Karpas-422 (cell line): ENCODE measurements around the gene SEZ6L. TPM values are rescaled to one million over a fixed set of nuclear protein-coding genes. Genes with fewer than 3 reads are reported as not detected.

Source experiments
- DNase-seq: peaks from one replicate; pipeline ENCODE4 v3.0.0-alpha.2; 2015
- H2AFZ ChIP-seq: fragments of 200-600 bp; sonication (generic); 2 replicates; pipeline ENCODE4 v1.6.1; 2014; ENCODE audit warnings: antibody characterized with exemption, low read length, mixed read lengths
- H3K27ac ChIP-seq: fragments of 200-600 bp; sonication (generic); 2 replicates; pipeline ENCODE4 v1.5.1; 2014; ENCODE audit warnings: mild to moderate bottlenecking, low read length, moderate library complexity
- H3K27me3 ChIP-seq: fragments of 200-600 bp; sonication (generic); 2 replicates; pipeline ENCODE4 v1.6.1; 2014; ENCODE audit warnings: low read length, mixed read lengths
- H3K36me3 ChIP-seq: fragments of 200-600 bp; sonication (generic); 2 replicates; pipeline ENCODE4 v1.6.1; 2014; ENCODE audit warnings: low read length, mixed read lengths; ENCODE audit not compliant: insufficient read depth
- H3K4me1 ChIP-seq: fragments of 200-600 bp; sonication (generic); 2 replicates; pipeline ENCODE4 v1.6.1; 2014; ENCODE audit warnings: mild to moderate bottlenecking, low read length, mixed read lengths
- H3K4me2 ChIP-seq: fragments of 200-600 bp; sonication (generic); 2 replicates; pipeline ENCODE4 v1.6.1; 2014; ENCODE audit warnings: low read length, low read depth, mild to moderate bottlenecking; ENCODE audit not compliant: poor library complexity, severe bottlenecking
- H3K4me3 ChIP-seq: fragments of 200-600 bp; sonication (generic); 2 replicates; pipeline ENCODE4 v1.5.1; 2014; ENCODE audit warnings: mild to moderate bottlenecking, antibody characterized with exemption, low read length, mixed read lengths
- H3K79me2 ChIP-seq: fragments of 200-600 bp; sonication (generic); 2 replicates; pipeline ENCODE4 v1.6.1; 2014; ENCODE audit warnings: mild to moderate bottlenecking, low read length, mixed read lengths
- H3K9ac ChIP-seq: fragments of 200-600 bp; sonication (generic); 2 replicates; pipeline ENCODE4 v1.6.0; 2014; ENCODE audit warnings: low read length
- H3K9me2 ChIP-seq: fragments of 200-600 bp; sonication (generic), shearing (Covaris generic); replicated peaks from 2 replicates; pipeline ENCODE4 v1.6.0; 2014; ENCODE audit warnings: mild to moderate bottlenecking, low read length, moderate library complexity; ENCODE audit not compliant: insufficient read depth
- H3K9me3 ChIP-seq: fragments of 300-700, 200-600 bp; sonication (generic); 2 replicates; pipeline ENCODE4 v1.6.1; 2014; ENCODE audit warnings: low read length, mixed read lengths
- H4K20me1 ChIP-seq: fragments of 200-600 bp; sonication (generic); 2 replicates; pipeline ENCODE4 v1.6.1; 2014; ENCODE audit warnings: mild to moderate bottlenecking, antibody characterized with exemption, low read length, low read depth; ENCODE audit not compliant: insufficient read depth
- total RNA-seq: library from RNA; depleted of rRNA; stranded (reverse); fragments of >200 nt; shearing (Covaris generic); gene quantifications from 2 replicates; pipeline ENCODE4 v1.2.3, GENCODE V29; 2014; ENCODE audit warnings: low replicate concordance

SEZ6L gene
- total RNA-seq, 1 experiment from 2014 or later, result 0.41 TPM

DNA sequence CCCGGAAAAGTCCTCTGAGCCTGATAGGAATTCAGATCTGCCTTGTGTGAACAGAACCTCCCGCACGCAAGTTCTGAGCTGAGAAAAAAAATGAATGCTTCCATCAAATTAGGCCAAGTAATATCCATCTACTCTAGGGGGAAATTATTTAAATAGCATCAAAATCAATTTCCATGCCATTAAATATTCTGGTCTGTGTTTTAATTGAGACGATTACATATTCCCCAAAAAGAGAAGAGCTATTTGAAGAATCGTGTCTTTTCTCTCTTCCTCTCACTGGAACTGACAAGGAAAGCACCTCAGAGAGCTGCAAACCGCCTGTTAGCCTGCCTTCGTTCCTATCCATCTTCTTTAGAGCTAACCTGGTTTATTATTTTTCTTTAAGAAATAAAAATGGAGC lies 96.0 kb downstream of the SEZ6L start:
- Histone ChIP-seq H3K4me2 (no peak overlapping the region), H3K79me2 (no peaks in the 10 kb centered on the region), H3K27me3 (no peaks in the 10 kb centered on the region), H3K36me3 (no peaks in the 10 kb centered on the region), H3K27ac (no peak overlapping the region), H4K20me1 (no peaks in the 10 kb centered on the region), H3K4me3 (no peak overlapping the region), H3K4me1 (no peaks in the 10 kb centered on the region), H3K9ac (no peak overlapping the region), H3K9me3 (no peaks in the 10 kb centered on the region), H3K9me2 (no peaks in the 10 kb centered on the region), H2AFZ (no peak overlapping the region)
- DNase-seq, result no peak

DNA sequence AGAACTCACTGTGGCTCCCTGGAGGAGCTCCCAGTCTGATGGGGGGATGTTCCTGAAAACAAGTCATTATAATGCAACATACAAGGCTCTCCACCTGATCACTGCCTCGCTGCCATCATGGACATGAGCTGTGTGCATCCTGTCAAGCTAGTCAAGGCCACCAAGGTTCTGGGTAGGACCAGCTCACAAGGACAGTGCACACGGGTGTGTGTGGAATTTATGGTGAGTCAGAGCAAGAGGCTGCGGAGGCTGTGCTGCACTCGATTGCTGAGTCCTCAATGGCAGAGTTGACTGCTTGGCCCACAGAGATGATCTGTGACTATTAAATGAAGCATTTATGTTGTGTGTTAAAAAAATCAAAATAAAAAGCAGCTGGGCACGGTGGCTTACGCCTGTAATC lies 96.6 kb downstream of the SEZ6L start:
- no peaks in the 10 kb centered on the region for H3K27me3 ChIP-seq
- no peaks in the 10 kb centered on the region for H4K20me1 ChIP-seq
- no peaks in the 10 kb centered on the region for H3K79me2 ChIP-seq
- H3K4me3 ChIP-seq, result no peak overlapping the region
- H3K9me2 ChIP-seq, result no peaks in the 10 kb centered on the region
- no peak overlapping the region for H3K4me2 ChIP-seq
- no peaks in the 10 kb centered on the region for H3K4me1 ChIP-seq
- no peaks in the 10 kb centered on the region for H3K9me3 ChIP-seq
- DNase-seq, result no peak
- no peak overlapping the region for H3K27ac ChIP-seq
- H3K9ac ChIP-seq, result no peak overlapping the region
- no peaks in the 10 kb centered on the region for H3K36me3 ChIP-seq
- H2AFZ ChIP-seq, result no peak overlapping the region

DNA sequence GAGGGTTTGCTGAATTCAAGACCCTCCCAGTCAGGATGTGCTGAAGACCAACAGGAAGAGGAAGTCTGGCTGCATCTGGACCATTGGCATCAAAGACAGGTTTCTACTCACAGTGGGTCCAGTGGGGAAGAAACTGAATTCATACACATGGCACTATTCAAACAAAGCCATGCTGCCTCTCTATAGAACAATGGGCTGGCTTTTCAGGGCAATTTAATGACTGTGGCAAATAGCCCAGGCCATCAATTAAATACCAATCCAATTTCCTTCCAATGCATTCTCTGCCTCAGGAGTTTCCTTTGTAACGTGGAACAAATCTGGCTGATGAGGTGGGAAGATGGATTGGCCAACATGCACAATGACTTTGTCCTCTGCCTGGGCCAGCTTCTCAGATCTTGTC lies 98.6 kb downstream of the SEZ6L start:
- H2AFZ ChIP-seq, result no peak overlapping the region
- no peak for DNase-seq
- no peaks in the 10 kb centered on the region for H3K4me1 ChIP-seq
- no peaks in the 10 kb centered on the region for H3K36me3 ChIP-seq
- no peak overlapping the region for H3K4me2 ChIP-seq
- no peak overlapping the region for H3K4me3 ChIP-seq
- H3K79me2 ChIP-seq, result no peaks in the 10 kb centered on the region
- no peak overlapping the region for H3K9ac ChIP-seq
- no peaks in the 10 kb centered on the region for H3K27me3 ChIP-seq
- H4K20me1 ChIP-seq, result no peaks in the 10 kb centered on the region
- no peak overlapping the region for H3K27ac ChIP-seq
- H3K9me2 ChIP-seq, result no peaks in the 10 kb centered on the region
- no peaks in the 10 kb centered on the region for H3K9me3 ChIP-seq

DNA sequence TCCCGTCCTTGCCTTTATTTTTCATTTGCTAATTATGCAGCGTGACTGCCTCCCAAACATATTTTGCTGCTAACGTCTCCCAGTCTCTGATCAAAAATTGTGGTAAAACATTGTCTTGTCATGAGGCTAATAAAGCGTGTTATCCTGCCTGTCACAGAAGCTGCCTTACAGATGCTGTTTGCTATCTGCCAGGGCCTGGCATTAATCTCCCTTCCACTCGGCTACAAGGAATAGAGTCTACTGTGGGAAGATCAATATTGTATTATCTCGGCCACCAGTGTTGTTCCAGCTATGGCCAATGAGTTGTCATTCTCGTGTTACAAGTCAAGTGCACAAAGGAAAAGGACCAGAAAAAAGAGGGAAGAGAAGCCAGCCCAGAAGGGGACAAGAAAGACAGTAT lies 100.3 kb downstream of the SEZ6L start:
- Histone ChIP-seq H3K9ac (no peak overlapping the region), H3K4me2 (no peak overlapping the region), H3K36me3 (no peaks in the 10 kb centered on the region), H3K79me2 (no peaks in the 10 kb centered on the region), H3K9me2 (no peaks in the 10 kb centered on the region), H3K9me3 (no peaks in the 10 kb centered on the region), H3K27me3 (no peaks in the 10 kb centered on the region), H3K4me3 (no peak overlapping the region), H3K27ac (no peak overlapping the region), H4K20me1 (no peaks in the 10 kb centered on the region), H3K4me1 (no peaks in the 10 kb centered on the region), H2AFZ (no peak overlapping the region)
- no peak for DNase-seq

DNA sequence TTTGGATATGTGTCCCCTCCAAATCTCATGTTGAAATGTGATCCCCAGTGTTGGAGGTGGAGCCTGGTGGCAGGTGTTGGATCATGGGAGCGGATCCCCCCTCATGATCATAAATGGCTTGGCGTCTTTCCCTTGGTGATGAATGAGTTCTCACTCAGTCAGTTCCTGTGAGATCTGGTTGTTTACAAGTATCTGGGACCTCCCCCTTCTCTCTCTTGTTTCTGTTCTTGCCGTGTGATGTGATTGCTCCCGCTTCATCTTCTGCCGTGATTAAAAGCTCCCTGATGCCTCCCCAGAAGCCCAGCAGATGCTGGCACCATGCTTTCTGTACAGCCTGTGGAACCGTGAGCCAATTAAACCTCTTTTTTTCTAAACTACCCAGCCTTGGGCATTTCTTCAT lies 102.2 kb downstream of the SEZ6L start:
- no peaks in the 10 kb centered on the region for H3K4me1 ChIP-seq
- no peak overlapping the region for H3K4me2 ChIP-seq
- no peak overlapping the region for H3K4me3 ChIP-seq
- no peak for DNase-seq
- no peaks in the 10 kb centered on the region for H3K9me3 ChIP-seq
- H3K9me2 ChIP-seq, result no peaks in the 10 kb centered on the region
- no peaks in the 10 kb centered on the region for H3K79me2 ChIP-seq
- H4K20me1 ChIP-seq, result no peaks in the 10 kb centered on the region
- no peak overlapping the region for H2AFZ ChIP-seq
- H3K27me3 ChIP-seq, result no peaks in the 10 kb centered on the region
- no peak overlapping the region for H3K27ac ChIP-seq
- H3K36me3 ChIP-seq, result no peaks in the 10 kb centered on the region
- H3K9ac ChIP-seq, result no peak overlapping the region

DNA sequence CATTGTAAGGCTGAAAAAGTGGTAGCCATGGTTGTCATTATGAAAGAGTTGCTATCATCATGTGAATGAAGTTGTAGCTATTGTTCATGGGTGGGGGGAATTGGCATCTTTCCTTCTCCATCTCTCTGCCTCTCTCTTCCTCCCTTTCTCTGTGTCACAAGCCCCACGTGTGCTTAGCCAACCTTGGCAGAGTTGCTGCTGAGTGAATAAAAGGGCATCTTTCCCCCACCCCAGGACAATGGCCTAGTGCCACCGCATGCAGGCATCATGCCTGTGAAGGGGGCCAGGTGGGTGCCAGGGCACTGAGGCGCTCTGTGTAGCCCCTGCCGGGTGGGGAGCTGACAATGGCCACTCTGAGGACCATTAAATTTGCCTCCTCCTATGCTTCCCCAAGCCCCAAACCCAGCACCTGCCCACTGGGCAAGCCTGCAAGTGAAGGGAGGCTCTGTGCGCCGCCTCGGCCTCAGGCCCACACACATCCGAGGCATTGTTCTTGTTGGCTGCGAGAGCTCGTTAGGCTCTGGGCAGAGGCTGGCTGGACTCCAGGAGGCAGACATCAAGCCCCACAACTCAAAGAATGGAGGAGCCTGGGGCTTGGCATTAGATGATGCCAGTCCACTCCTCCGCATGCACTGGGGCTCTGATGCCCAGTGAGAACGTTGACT lies 103.9 kb downstream of the SEZ6L start:
- H3K27ac ChIP-seq, result no peak overlapping the region
- H3K4me1 ChIP-seq, result no peaks in the 10 kb centered on the region
- H2AFZ ChIP-seq, result no peak overlapping the region
- H3K9ac ChIP-seq, result no peak overlapping the region
- no peak for DNase-seq
- no peaks in the 10 kb centered on the region for H3K9me2 ChIP-seq
- no peak overlapping the region for H3K4me2 ChIP-seq
- H3K4me3 ChIP-seq, result no peak overlapping the region
- no peaks in the 10 kb centered on the region for H3K27me3 ChIP-seq
- H3K9me3 ChIP-seq, result no peaks in the 10 kb centered on the region
- no peaks in the 10 kb centered on the region for H4K20me1 ChIP-seq
- H3K79me2 ChIP-seq, result no peaks in the 10 kb centered on the region
- no peaks in the 10 kb centered on the region for H3K36me3 ChIP-seq

DNA sequence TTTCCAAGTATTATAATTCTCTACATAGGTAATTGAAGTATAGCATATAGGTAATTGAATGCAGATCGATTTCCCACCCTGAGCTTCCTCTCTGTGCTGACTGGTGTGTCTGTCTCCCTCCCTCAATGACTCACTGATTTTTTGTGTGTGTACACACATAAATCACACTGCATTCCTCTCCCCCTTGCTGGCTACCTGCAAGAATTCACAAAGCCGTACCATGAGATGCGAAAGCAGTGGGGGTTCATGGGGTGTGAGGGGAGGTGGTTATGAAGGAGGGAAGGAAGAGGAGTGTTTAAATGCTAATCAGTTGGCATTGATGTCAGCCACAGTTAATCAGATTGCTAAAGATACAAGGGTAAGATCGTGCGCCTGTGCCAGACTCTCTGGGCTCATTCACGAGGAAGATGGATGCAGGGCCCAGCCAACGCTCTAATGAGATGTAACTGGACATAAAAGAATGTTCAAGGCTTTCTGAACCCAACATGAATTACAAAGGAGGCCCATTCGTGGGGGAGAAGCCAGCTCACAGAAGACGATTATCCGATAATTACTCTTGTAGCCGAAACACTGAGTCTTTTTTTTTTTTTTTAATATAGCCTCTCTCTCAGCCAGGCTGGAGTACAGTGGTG lies 107.4 kb downstream of the SEZ6L start:
- Histone ChIP-seq H3K9me2 (no peaks in the 10 kb centered on the region), H2AFZ (no peak overlapping the region), H3K27ac (no peak overlapping the region), H3K4me2 (no peak overlapping the region), H3K9me3 (no peaks in the 10 kb centered on the region), H4K20me1 (no peaks in the 10 kb centered on the region), H3K4me1 (peaks cover 8% of the 10 kb centered on the region; the same call in 1 of the 2 replicates), H3K79me2 (no peaks in the 10 kb centered on the region), H3K36me3 (no peaks in the 10 kb centered on the region), H3K27me3 (no peaks in the 10 kb centered on the region), H3K4me3 (no peak overlapping the region), H3K9ac (no peak overlapping the region)
- DNase-seq, result no peak

DNA sequence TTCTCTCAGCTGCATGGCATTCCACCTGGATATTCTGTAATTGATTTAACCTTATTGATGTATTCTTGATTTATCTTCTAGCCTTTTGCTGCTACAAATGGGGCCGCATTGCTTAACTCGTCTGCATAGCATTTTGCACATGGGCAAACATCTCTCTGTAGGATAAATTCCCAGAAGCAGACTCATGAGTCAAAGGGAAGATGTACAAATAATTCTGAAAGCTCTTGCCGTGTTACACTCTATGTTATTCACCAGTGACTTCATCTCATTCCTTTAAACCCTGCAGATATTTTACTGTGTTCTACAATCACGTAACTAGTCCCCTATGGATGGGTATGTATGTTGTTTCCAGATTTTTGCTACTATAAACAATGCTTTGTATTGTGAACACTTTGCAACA lies 112.7 kb downstream of the SEZ6L start:
- Histone ChIP-seq H4K20me1 (no peaks in the 10 kb centered on the region), H3K27me3 (no peaks in the 10 kb centered on the region), H3K9ac (no peak overlapping the region), H2AFZ (no peak overlapping the region), H3K36me3 (no peaks in the 10 kb centered on the region), H3K27ac (no peak overlapping the region), H3K79me2 (no peaks in the 10 kb centered on the region), H3K9me2 (no peaks in the 10 kb centered on the region), H3K4me3 (no peak overlapping the region), H3K4me2 (no peak overlapping the region), H3K4me1 (peaks cover 25% of the 10 kb centered on the region), H3K9me3 (no peaks in the 10 kb centered on the region)
- DNase-seq, result no peak
